ENCODE results near the gene SLC36A3. TPM values are rescaled to one million over a fixed set of nuclear protein-coding genes. Genes with fewer than 3 reads are reported as not detected.

Gene SLC36A3
- total and polyA plus RNA-seq, 2 of the 4 experiments (the other 2 are of a cell fraction), result not detected

DNA sequence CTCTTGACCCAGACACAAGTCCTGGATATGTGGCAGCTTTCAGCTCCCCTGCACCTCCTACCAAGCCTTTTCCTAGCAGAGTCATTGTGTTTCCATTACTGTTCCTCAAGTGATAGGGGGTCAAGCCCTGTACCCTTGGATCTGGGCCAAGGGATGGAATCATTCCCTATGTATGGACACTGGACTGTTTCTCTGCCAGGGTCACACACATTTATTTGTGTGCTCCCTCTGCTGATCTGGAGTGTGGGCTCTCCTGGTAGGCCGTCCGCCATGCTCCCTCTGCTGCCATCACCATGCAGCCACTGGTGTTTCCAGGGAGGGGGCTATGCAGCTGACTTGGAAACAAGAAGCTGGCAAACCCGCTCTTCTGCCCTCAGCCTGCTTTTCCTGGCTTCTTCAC is 41.0 kb downstream of the SLC36A3 start:
- Histone ChIP-seq H3K4me2 (ENCODE audit: low read depth, low read length) (no peak overlapping the region), H3K4me1 (ENCODE audit: control insufficient read depth, insufficient read depth, low read length) (peaks cover 2% of the 10 kb centered on the region)
- POLR2A ChIA-PET (ENCODE audit: unreplicated experiment), result no interaction called here

More for the DNA sequence above, 41.0 kb downstream of the SLC36A3 start:
- WGBS, 2 experiments (ENCODE audit: extremely low coverage in 2 of 2, insufficient read length in 1 of 2), result 100% methylated on average over 2 of the region's 3 CpGs; no CpG with 5 or more reads in 1 of the 2 experiments
- H2AFZ ChIP-seq (replicated peaks; ENCODE audit: low read length, poor library complexity), result no peak overlapping the region
- no peak overlapping the region for H3K4ac ChIP-seq (ENCODE audit: low read depth, low read length)
- CTCF ChIA-PET, result no interaction called here
- H4K20me1 ChIP-seq (ENCODE audit: insufficient read depth, low read length), result no peaks in the 10 kb centered on the region
- H4K91ac ChIP-seq (ENCODE audit: insufficient read depth, low read depth, low read length), result no peak overlapping the region
- H3K27ac ChIP-seq (ENCODE audit: insufficient read depth, low read length), result no peak overlapping the region
- H3K56ac ChIP-seq (ENCODE audit: extremely low read depth, insufficient read depth, low read length), result no peak overlapping the region
- dilution Hi-C loops (cut with HindIII; ENCODE audit: low sequenced_read_pairs, unreplicated experiment), result no loop called here
- no peak for DNase-seq
- in situ Hi-C loops (cut with MboI; ENCODE audit: low sequenced_read_pairs), result no loop called here
- no peaks in the 10 kb centered on the region for H3K27me3 ChIP-seq (ENCODE audit: control insufficient read depth, insufficient read depth, low read length)
- H3K14ac ChIP-seq (replicated peaks; ENCODE audit: low read depth, low read length), result no peak overlapping the region
- no peak overlapping the region for H2BK15ac ChIP-seq (ENCODE audit: low read depth, low read length)
- intact Hi-C loops (cut with micrococcal nuclease), result no loop called here
- peaks cover 8% of the 10 kb centered on the region for H3K36me3 ChIP-seq (ENCODE audit: control insufficient read depth, insufficient read depth, low read length)
- H2AK5ac ChIP-seq (ENCODE audit: low read depth, low read length), result no peak overlapping the region
- H2BK20ac ChIP-seq (ENCODE audit: low read depth, low read length), result no peak overlapping the region
- H3K23ac ChIP-seq (ENCODE audit: low read depth, low read length), result no peak overlapping the region
- TF ChIP-seq CHD1 (IDR thresholded peaks at IDR 0.05; ENCODE audit: low read depth, low read length) (no peak), SMC3 (IDR thresholded peaks at IDR 0.05; ENCODE audit: low read depth, low read length) (no peak), FOS (IDR thresholded peaks at IDR 0.05; ENCODE audit: low read depth, low read length) (no peak), MAFK (IDR thresholded peaks at IDR 0.05; ENCODE audit: low read depth, low read length) (no peak), RCOR1 (IDR thresholded peaks at IDR 0.05; ENCODE audit: insufficient replicate concordance, low read length) (no peak)
- TF ChIP-seq, protein P1, sequence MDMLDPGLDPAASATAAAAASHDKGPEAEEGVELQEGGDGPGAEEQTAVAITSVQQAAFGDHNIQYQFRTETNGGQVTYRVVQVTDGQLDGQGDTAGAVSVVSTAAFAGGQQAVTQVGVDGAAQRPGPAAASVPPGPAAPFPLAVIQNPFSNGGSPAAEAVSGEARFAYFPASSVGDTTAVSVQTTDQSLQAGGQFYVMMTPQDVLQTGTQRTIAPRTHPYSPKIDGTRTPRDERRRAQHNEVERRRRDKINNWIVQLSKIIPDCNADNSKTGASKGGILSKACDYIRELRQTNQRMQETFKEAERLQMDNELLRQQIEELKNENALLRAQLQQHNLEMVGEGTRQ (IDR thresholded peaks at IDR 0.05; ENCODE audit: low read depth, low read length), result no peak
- TF ChIP-seq, protein P2, sequence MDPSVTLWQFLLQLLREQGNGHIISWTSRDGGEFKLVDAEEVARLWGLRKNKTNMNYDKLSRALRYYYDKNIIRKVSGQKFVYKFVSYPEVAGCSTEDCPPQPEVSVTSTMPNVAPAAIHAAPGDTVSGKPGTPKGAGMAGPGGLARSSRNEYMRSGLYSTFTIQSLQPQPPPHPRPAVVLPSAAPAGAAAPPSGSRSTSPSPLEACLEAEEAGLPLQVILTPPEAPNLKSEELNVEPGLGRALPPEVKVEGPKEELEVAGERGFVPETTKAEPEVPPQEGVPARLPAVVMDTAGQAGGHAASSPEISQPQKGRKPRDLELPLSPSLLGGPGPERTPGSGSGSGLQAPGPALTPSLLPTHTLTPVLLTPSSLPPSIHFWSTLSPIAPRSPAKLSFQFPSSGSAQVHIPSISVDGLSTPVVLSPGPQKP (IDR thresholded peaks at IDR 0.05; ENCODE audit: borderline replicate concordance, low read depth, low read length), result no peak
- no peaks in the 10 kb centered on the region for H3K79me1 ChIP-seq (ENCODE audit: low read depth in 1 of 2, low read length in 2 of 2)
- peaks cover 7% of the 10 kb centered on the region for H3K9me1 ChIP-seq (ENCODE audit: insufficient read depth, low read length)
- H2AK9ac ChIP-seq (replicated peaks; ENCODE audit: low read depth, low read length, poor library complexity), result no peak overlapping the region
- no peak overlapping the region for H3K18ac ChIP-seq (ENCODE audit: low read depth, low read length)
- no TSS peak for BruUV-seq (replicated peaks)
- no peak for ATAC-seq (ENCODE audit: low read depth)
- no peak overlapping the region for H3K4me3 ChIP-seq (ENCODE audit: insufficient read depth, low read depth, low read length)
- no peak overlapping the region for H2BK5ac ChIP-seq (ENCODE audit: low read depth, low read length, poor library complexity, severe bottlenecking)
- H3K9me3 ChIP-seq (ENCODE audit: control insufficient read depth, insufficient read depth, low read length), result no peaks in the 10 kb centered on the region
- H4K8ac ChIP-seq (ENCODE audit: low read depth in 2 of 2, low read length in 2 of 2), result no peak overlapping the region
- H3K9ac ChIP-seq (ENCODE audit: low read depth, low read length), result no peak overlapping the region
- no peak overlapping the region for H4K5ac ChIP-seq (ENCODE audit: low read depth, low read length)
- H2BK120ac ChIP-seq (ENCODE audit: low read depth, low read length), result no peak overlapping the region

Data from IMR-90 (cell line).